Measurements from ENCODE around the gene CNOT11.

Gene CNOT11

DNA sequence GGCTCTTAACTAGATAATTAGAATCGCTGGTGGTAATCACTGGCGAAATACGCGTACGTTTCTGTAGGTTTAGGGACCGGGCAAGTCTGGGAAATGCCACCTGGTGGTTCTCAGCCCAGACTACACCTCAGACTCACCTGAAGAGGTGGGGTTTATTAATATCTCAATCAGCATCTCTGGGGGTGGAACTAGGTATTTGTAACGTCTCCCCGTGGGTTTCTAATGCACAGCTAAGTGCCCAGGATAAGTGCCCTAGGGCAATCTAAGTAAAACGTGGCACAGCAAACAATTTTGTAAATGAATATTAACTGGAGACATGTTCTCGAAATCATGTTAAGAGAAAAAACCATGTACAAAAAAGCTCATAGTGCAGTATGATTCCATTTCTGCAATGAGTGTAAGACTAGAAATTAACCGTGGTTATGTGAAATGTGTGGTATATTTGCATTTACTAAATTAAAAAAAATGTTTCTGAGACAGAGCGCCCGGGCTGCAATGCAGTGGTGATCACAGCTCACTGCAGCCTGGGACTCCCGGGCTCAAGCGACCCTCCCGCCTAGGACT lies 760 bp upstream of the CNOT11 start:
- DNase-seq (ENCODE audit: low read depth): no peak
- TF ChIP-seq, protein P1, sequence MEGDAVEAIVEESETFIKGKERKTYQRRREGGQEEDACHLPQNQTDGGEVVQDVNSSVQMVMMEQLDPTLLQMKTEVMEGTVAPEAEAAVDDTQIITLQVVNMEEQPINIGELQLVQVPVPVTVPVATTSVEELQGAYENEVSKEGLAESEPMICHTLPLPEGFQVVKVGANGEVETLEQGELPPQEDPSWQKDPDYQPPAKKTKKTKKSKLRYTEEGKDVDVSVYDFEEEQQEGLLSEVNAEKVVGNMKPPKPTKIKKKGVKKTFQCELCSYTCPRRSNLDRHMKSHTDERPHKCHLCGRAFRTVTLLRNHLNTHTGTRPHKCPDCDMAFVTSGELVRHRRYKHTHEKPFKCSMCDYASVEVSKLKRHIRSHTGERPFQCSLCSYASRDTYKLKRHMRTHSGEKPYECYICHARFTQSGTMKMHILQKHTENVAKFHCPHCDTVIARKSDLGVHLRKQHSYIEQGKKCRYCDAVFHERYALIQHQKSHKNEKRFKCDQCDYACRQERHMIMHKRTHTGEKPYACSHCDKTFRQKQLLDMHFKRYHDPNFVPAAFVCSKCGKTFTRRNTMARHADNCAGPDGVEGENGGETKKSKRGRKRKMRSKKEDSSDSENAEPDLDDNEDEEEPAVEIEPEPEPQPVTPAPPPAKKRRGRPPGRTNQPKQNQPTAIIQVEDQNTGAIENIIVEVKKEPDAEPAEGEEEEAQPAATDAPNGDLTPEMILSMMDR (conservative IDR thresholded peaks at IDR 0.05; ENCODE audit: low read length): peak; percentile 1; the same call in 1 of the 2 replicates
- H3K4me3 ChIP-seq (ENCODE audit: low read length): peak overlapping the region; percentile 72

- peak overlapping the region; percentile 95 for H3K4me3 ChIP-seq (ENCODE audit: low read length)
- TF ChIP-seq, protein P1 (conservative IDR thresholded peaks at IDR 0.05; ENCODE audit: low read length): no peak
- peak; percentile 67 for DNase-seq (ENCODE audit: low read depth)
These were observed 472 bp downstream of the CNOT11 start for GRCh38 chr2:101253013-101253702.

- DNase-seq (ENCODE audit: low read depth): no peak
- TF ChIP-seq, protein P1 (conservative IDR thresholded peaks at IDR 0.05; ENCODE audit: low read length): no peak
- H3K4me3 ChIP-seq (ENCODE audit: low read length): peak overlapping the region; percentile 95
These were observed 1.2 kb downstream of the CNOT11 start for GRCh38 chr2:101253703-101254450.

DNA sequence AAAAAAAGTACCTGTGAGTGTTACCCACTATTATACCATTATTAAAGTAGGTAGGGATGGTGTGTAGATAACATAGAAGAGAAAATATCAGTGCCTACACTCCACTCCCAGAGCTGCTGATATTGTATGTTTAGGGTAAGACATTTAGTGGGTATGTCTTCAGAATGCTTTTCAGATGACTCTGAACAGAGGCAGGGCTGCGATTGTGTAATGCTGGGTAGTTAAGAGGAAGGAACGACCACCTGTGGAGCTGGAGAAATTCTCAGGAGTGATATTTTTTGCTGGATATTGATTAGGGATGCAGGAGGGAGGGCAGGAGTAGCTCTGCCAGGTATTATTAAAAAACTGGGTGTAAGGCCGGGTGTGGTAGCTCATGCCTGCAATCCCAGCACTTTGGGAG lies 2.8 kb downstream of the CNOT11 start:
- peak; percentile 35 for DNase-seq (ENCODE audit: low read depth)
- H3K4me3 ChIP-seq (ENCODE audit: low read length): no peak overlapping the region
- TF ChIP-seq, protein P1 (conservative IDR thresholded peaks at IDR 0.05; ENCODE audit: low read length): no peak

GRCh38 chr2:101256316-101256715 lies 3.6 kb downstream of the CNOT11 start:
- H3K4me3 ChIP-seq (ENCODE audit: low read length): no peak overlapping the region
- DNase-seq (ENCODE audit: low read depth): no peak
- TF ChIP-seq, protein P1 (conservative IDR thresholded peaks at IDR 0.05; ENCODE audit: low read length): no peak

GRCh38 chr2:101258804-101259203 lies 6.1 kb downstream of the CNOT11 start:
- TF ChIP-seq, protein P1 (conservative IDR thresholded peaks at IDR 0.05; ENCODE audit: low read length): no peak

More at GRCh38 chr2:101258804-101259203, 6.1 kb downstream of the CNOT11 start:
- peak; percentile 13 for DNase-seq (ENCODE audit: low read depth)
- no peak overlapping the region for H3K4me3 ChIP-seq (ENCODE audit: low read length)

Measured in AG10803 (cell line).